ENCODE results near the gene KIAA1217. TPM values are rescaled to one million over a fixed set of nuclear protein-coding genes. Genes with fewer than 3 reads are reported as not detected.

KIAA1217 gene
- polyA plus RNA-seq, 1 donor from 2014 or later = 0.22 TPM

GRCh38 chr10:24277771-24278170 lies 68.8 kb downstream of the KIAA1217 start:
- Histone ChIP-seq H3K9me2 (ENCODE audit: insufficient read depth, low read length) (no peaks in the 10 kb centered on the region), H3K9ac (ENCODE audit: low read length) (no peak overlapping the region), H4K20me1 (ENCODE audit: insufficient read depth) (no peaks in the 10 kb centered on the region), H3K36me3 (ENCODE audit: insufficient read depth, low read length) (no peaks in the 10 kb centered on the region), H3K4me3 (ENCODE audit: low read length) (no peak overlapping the region), H3K9me3 (ENCODE audit: low read length) (no peaks in the 10 kb centered on the region), H3F3A (ENCODE audit: insufficient read depth, low read length, poor library complexity, severe bottlenecking) (no peaks in the 10 kb centered on the region), H3K79me2 (replicated peaks; ENCODE audit: insufficient read depth, low read length) (no peaks in the 10 kb centered on the region), H3K4me2 (ENCODE audit: low read length) (no peak overlapping the region), H2AFZ (ENCODE audit: low read depth, low read length) (no peak overlapping the region), H3K27ac (ENCODE audit: low read length) (no peak overlapping the region), H3K27me3 (ENCODE audit: insufficient read depth, low read depth, low read length) (no peaks in the 10 kb centered on the region)
- TF ChIP-seq TAF1 (IDR thresholded peaks at IDR 0.05; ENCODE audit: low read depth) (no peak), CTCF (IDR thresholded peaks at IDR 0.05; ENCODE audit: poor library complexity, severe bottlenecking) (no peak), EZH2 (IDR thresholded peaks at IDR 0.05; ENCODE audit: borderline replicate concordance, insufficient read depth, low read length, poor library complexity, severe bottlenecking) (no peak), POLR2AphosphoS5 (IDR thresholded peaks at IDR 0.05) (no peak), REST (IDR thresholded peaks at IDR 0.05; ENCODE audit: borderline replicate concordance) (no peak), SMC3 (conservative IDR thresholded peaks at IDR 0.05; ENCODE audit: poor library complexity) (no peak), EP300 (conservative IDR thresholded peaks at IDR 0.05; ENCODE audit: poor library complexity, severe bottlenecking) (no peak), MXI1 (conservative IDR thresholded peaks at IDR 0.05; ENCODE audit: poor library complexity, severe bottlenecking) (no peak), RAD21 (conservative IDR thresholded peaks at IDR 0.05) (no peak)

- H3F3A ChIP-seq (ENCODE audit: insufficient read depth, low read length, poor library complexity, severe bottlenecking) = no peaks in the 10 kb centered on the region
- TF ChIP-seq EZH2 (IDR thresholded peaks at IDR 0.05; ENCODE audit: borderline replicate concordance, insufficient read depth, low read length, poor library complexity, severe bottlenecking) (no peak), CTCF (IDR thresholded peaks at IDR 0.05; ENCODE audit: poor library complexity, severe bottlenecking) (no peak), SMC3 (conservative IDR thresholded peaks at IDR 0.05; ENCODE audit: poor library complexity) (no peak), TAF1 (IDR thresholded peaks at IDR 0.05; ENCODE audit: low read depth) (no peak), EP300 (conservative IDR thresholded peaks at IDR 0.05; ENCODE audit: poor library complexity, severe bottlenecking) (no peak), RAD21 (conservative IDR thresholded peaks at IDR 0.05) (no peak), REST (IDR thresholded peaks at IDR 0.05; ENCODE audit: borderline replicate concordance) (no peak), POLR2AphosphoS5 (IDR thresholded peaks at IDR 0.05) (no peak), MXI1 (conservative IDR thresholded peaks at IDR 0.05; ENCODE audit: poor library complexity, severe bottlenecking) (no peak)
- no peaks in the 10 kb centered on the region for H4K20me1 ChIP-seq (ENCODE audit: insufficient read depth)
Observed at GRCh38 chr10:24278176-24278889, 69.4 kb downstream of the KIAA1217 start.

More at GRCh38 chr10:24278176-24278889, 69.4 kb downstream of the KIAA1217 start:
- no peak overlapping the region for H3K4me2 ChIP-seq (ENCODE audit: low read length)
- H3K27ac ChIP-seq (ENCODE audit: low read length) = no peak overlapping the region
- no peak overlapping the region for H2AFZ ChIP-seq (ENCODE audit: low read depth, low read length)
- H3K27me3 ChIP-seq (ENCODE audit: insufficient read depth, low read depth, low read length) = no peaks in the 10 kb centered on the region
- no peaks in the 10 kb centered on the region for H3K79me2 ChIP-seq (replicated peaks; ENCODE audit: insufficient read depth, low read length)
- H3K9me2 ChIP-seq (ENCODE audit: insufficient read depth, low read length) = no peaks in the 10 kb centered on the region
- H3K4me3 ChIP-seq (ENCODE audit: low read length) = no peak overlapping the region
- H3K9ac ChIP-seq (ENCODE audit: low read length) = no peak overlapping the region
- no peaks in the 10 kb centered on the region for H3K36me3 ChIP-seq (ENCODE audit: insufficient read depth, low read length)
- H3K9me3 ChIP-seq (ENCODE audit: low read length) = no peaks in the 10 kb centered on the region
